GM12801 (cell line): ENCODE data around the gene HS3ST1.

Source experiments
- CTCF ChIP-seq: IDR thresholded peaks from one replicate; pipeline ENCODE4 v1.5.1; 2011; ENCODE audit warnings: control low read depth; ENCODE audit not compliant: insufficient read length; ENCODE audit errors: extremely low read depth

Gene HS3ST1

GRCh38 chr4:11428231-11428898, at the start of gene HS3ST1:
Gene HS3ST1, minus strand, starts transcription at chr4:11428894. Its CDS starts 28,889 bp downstream, at chr4:11400005.
- no peak for TF ChIP-seq CTCF

- TF ChIP-seq CTCF, result no peak
Measured at GRCh38 chr4:11475871-11476270, 47.2 kb upstream of the HS3ST1 start.

- no peak for TF ChIP-seq CTCF
Measured at GRCh38 chr4:11474146-11474545, 45.5 kb upstream of the HS3ST1 start.

GRCh38 chr4:11472535-11472934, 43.8 kb upstream of the HS3ST1 start:
- TF ChIP-seq CTCF, result no peak

- no peak for TF ChIP-seq CTCF
Measured at GRCh38 chr4:11471618-11472017, 42.9 kb upstream of the HS3ST1 start.

- TF ChIP-seq CTCF, result no peak
Measured at GRCh38 chr4:11471046-11471441, 42.4 kb upstream of the HS3ST1 start.

- TF ChIP-seq CTCF, result no peak
Measured at GRCh38 chr4:11470438-11471045, 41.8 kb upstream of the HS3ST1 start.
